ENCODE data around the gene DCTN3. TPM values are rescaled to one million over a fixed set of nuclear protein-coding genes. Genes with fewer than 3 reads are reported as not detected.

The DCTN3 gene
- total and polyA plus RNA-seq, 2 experiments from 2014 or later = 12.9 to 17.9 TPM

GRCh38 chr9:34651321-34651720 lies 31.0 kb upstream of the DCTN3 start (continued):
- no peak for TF ChIP-seq ZNF462 (CRISPR knock-in tag; IDR thresholded peaks at IDR 0.05)
- TF ChIP-seq REST (IDR thresholded peaks at IDR 0.05; ENCODE audit: unreplicated experiment) = no peak

GRCh38 chr9:34650816-34651215 lies 30.5 kb upstream of the DCTN3 start:
- H3K4me1 ChIP-seq (ENCODE audit: insufficient read depth) = peaks cover 30% of the 10 kb centered on the region
- H3K79me2 ChIP-seq (replicated peaks; ENCODE audit: insufficient read depth) = peaks cover 6% of the 10 kb centered on the region
- Mint-ChIP-seq H3K36me3 (ENCODE audit: low read depth) (peaks cover 26% of the 10 kb centered on the region), H3K4me1 (peaks cover 51% of the 10 kb centered on the region), H3K9me3 (no peaks in the 10 kb centered on the region; the same call in 2 of the 3 replicates), H3K4me3 (peak overlapping the region; percentile 80), H3K27ac (no peak overlapping the region), H3K27me3 (ENCODE audit: insufficient read depth, low read depth, poor library complexity) (peaks cover 19% of the 10 kb centered on the region)
- no peaks in the 10 kb centered on the region; the same call in none of the 2 replicates for H4K20me1 ChIP-seq (replicated peaks; ENCODE audit: insufficient read depth)
- DNase-seq (ENCODE audit: low spot score) (no peak), ATAC-seq (no peak)
- H3K9me2 ChIP-seq (ENCODE audit: insufficient read depth) = no peaks in the 10 kb centered on the region
- H2AFZ ChIP-seq = no peak overlapping the region
- H3K27me3 ChIP-seq (ENCODE audit: insufficient read depth) = no peaks in the 10 kb centered on the region
- H3K4me3 ChIP-seq = no peak overlapping the region
- no peak overlapping the region for H3K4me2 ChIP-seq
- H3K27ac ChIP-seq (ENCODE audit: low read depth) = no peak overlapping the region
- H3K36me3 ChIP-seq (ENCODE audit: insufficient read depth) = peaks cover 3% of the 10 kb centered on the region; the same call in 1 of the 2 replicates
- peaks cover 12% of the 10 kb centered on the region; the same call in 1 of the 2 replicates for H3F3A ChIP-seq (replicated peaks; ENCODE audit: low read depth)
- TF ChIP-seq ZNF114 (CRISPR knock-in tag; IDR thresholded peaks at IDR 0.05) = no peak
- TF ChIP-seq POLR2AphosphoS5 (IDR thresholded peaks at IDR 0.05; ENCODE audit: low read depth) = no peak
- TF ChIP-seq EZH2phosphoT487 (IDR thresholded peaks at IDR 0.05; ENCODE audit: unreplicated experiment) = no peak
- TF ChIP-seq REST (IDR thresholded peaks at IDR 0.05; ENCODE audit: unreplicated experiment) = no peak
- no peak for TF ChIP-seq JUNB (IDR thresholded peaks at IDR 0.05; ENCODE audit: unreplicated experiment)
- no peak for TF ChIP-seq EZH2 (IDR thresholded peaks at IDR 0.05; ENCODE audit: low read depth, unreplicated experiment)
- TF ChIP-seq CTCF (conservative IDR thresholded peaks at IDR 0.05; ENCODE audit: low read depth in 2 of 2) = no peak

Data from GM23338 (cell line).